ENCODE measurements around the gene AFF4. TPM values are rescaled to one million over a fixed set of nuclear protein-coding genes. Genes with fewer than 3 reads are reported as not detected.

The AFF4 gene
- total RNA-seq, 3 donors from 2014 or later (not counting 1 experiment from before 2014, with no cell fraction given), result 87.5 to 98.1 (median 90.8) TPM

DNA sequence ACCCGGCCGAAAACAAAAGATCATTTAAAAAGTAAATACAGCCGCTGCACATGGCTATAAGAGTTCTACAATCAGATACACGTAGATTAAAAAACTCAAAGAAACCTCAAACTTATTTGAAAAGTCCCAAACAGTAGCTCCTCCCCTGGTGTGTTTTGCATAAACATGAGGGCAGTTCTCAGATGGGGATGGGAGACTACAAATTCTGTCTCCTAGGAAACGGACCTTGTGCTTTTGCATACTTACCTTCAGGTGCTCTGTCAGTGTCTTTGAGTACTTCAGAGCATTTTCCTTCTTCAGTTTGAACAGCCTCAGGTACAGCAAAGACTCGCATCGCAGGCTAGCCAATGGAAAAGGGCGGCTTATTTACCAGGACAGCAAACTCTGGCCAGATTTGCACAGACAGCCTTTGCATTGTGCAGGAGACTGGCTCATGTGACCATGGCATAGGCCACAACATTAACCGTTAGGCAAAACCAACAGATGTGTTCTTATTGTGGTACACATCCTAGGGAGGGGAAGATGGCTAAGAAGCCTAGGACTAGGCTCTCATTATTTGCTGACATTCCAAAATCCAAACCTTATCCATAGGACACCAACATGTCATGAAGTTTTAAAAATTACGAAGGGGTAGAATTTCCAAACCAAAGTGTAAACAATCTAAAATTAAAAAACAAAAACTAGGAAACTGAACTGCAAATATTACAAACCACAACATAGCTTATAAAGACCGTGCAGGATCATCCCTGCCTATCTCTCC lies 77.2 kb downstream of the AFF4 start:
- ATAC-seq, result no peak
- peaks cover 22% of the 10 kb centered on the region for H3K36me3 Mint-ChIP-seq
- TF ChIP-seq CTCF (IDR thresholded peaks at IDR 0.05), result no peak

GRCh38 chr5:132884548-132884947 lies 78.9 kb downstream of the AFF4 start:
- H3K4me1 ChIP-seq (ENCODE audit: control insufficient read depth, insufficient read depth, low read length), result no peaks in the 10 kb centered on the region
- ATAC-seq (no peak), DNase-seq (no peak)
- no peaks in the 10 kb centered on the region for H3K27me3 Mint-ChIP-seq (ENCODE audit: low read depth in 2 of 2)
- intact Hi-C loops (cut with micrococcal nuclease), result no loop called here
- no peaks in the 10 kb centered on the region for H3K27me3 ChIP-seq (ENCODE audit: control insufficient read depth, insufficient read depth, low read length)
- no peak overlapping the region for H3K27ac Mint-ChIP-seq
- 100% methylated on average over 1 of the region's 2 CpGs for WGBS (ENCODE audit: insufficient coverage)
- H3K4me3 ChIP-seq (ENCODE audit: low read length), result no peak overlapping the region
- peaks cover 22% of the 10 kb centered on the region for H3K36me3 Mint-ChIP-seq
- TF ChIP-seq CTCF (IDR thresholded peaks at IDR 0.05), result no peak
- H3K9me3 Mint-ChIP-seq, result no peaks in the 10 kb centered on the region
- no peak overlapping the region for H3K4me3 Mint-ChIP-seq
- peaks cover 0 to 5% of the 10 kb centered on the region in 2 donors for H3K4me1 Mint-ChIP-seq
- H3K9me3 ChIP-seq (ENCODE audit: control insufficient read depth, insufficient read depth, low read length), result no peaks in the 10 kb centered on the region
- H3K27ac ChIP-seq (ENCODE audit: low read length), result no peak overlapping the region
- peaks cover 73% of the 10 kb centered on the region for H3K36me3 ChIP-seq (ENCODE audit: control insufficient read depth, insufficient read depth, low read length)

More for the DNA sequence above, 77.2 kb downstream of the AFF4 start:
- Histone ChIP-seq H3K4me1 (ENCODE audit: control insufficient read depth, insufficient read depth, low read length) (no peaks in the 10 kb centered on the region), H3K27ac (ENCODE audit: low read length) (no peak overlapping the region), H3K27me3 (ENCODE audit: control insufficient read depth, insufficient read depth, low read length) (no peaks in the 10 kb centered on the region), H3K9me3 (ENCODE audit: control insufficient read depth, insufficient read depth, low read length) (no peaks in the 10 kb centered on the region), H3K4me3 (ENCODE audit: low read length) (no peak overlapping the region), H3K36me3 (ENCODE audit: control insufficient read depth, insufficient read depth, low read length) (peaks cover 66% of the 10 kb centered on the region)
- H3K4me3 Mint-ChIP-seq, result no peak overlapping the region
- H3K27me3 Mint-ChIP-seq (ENCODE audit: low read depth in 2 of 2), result no peaks in the 10 kb centered on the region
- 94% methylated on average over 11 of the region's 11 CpGs for WGBS (ENCODE audit: insufficient coverage)
- no peak for DNase-seq
- peaks cover 0 to 5% of the 10 kb centered on the region in 2 donors for H3K4me1 Mint-ChIP-seq
- intact Hi-C loops (cut with micrococcal nuclease), result no loop called here
- peak overlapping the region in 1 of 2 donors; percentile 35 for H3K27ac Mint-ChIP-seq
- no peaks in the 10 kb centered on the region for H3K9me3 Mint-ChIP-seq

GRCh38 chr5:132883261-132883834 lies 80.1 kb downstream of the AFF4 start:
- Mint-ChIP-seq H3K4me1 (peaks cover 0 to 5% of the 10 kb centered on the region in 2 donors), H3K27ac (peak overlapping the region; percentile 43 to 70), H3K9me3 (no peaks in the 10 kb centered on the region), H3K36me3 (peaks cover 22% of the 10 kb centered on the region), H3K4me3 (no peak overlapping the region), H3K27me3 (ENCODE audit: low read depth in 2 of 2) (no peaks in the 10 kb centered on the region)
- WGBS (ENCODE audit: insufficient coverage), result 44% methylated on average over 2 of the region's 2 CpGs
- H3K4me1 ChIP-seq (ENCODE audit: control insufficient read depth, insufficient read depth, low read length), result no peaks in the 10 kb centered on the region
- peak in 1 of 2 donors; percentile 68 for DNase-seq
- ATAC-seq, result peak; percentile 73 to 74 (median 73)
- no peaks in the 10 kb centered on the region for H3K27me3 ChIP-seq (ENCODE audit: control insufficient read depth, insufficient read depth, low read length)
- peaks cover 69% of the 10 kb centered on the region for H3K36me3 ChIP-seq (ENCODE audit: control insufficient read depth, insufficient read depth, low read length)
- intact Hi-C loops (cut with micrococcal nuclease), result loop anchor here (1.0 kb wide), 2 partner anchors 53 to 498 kb away; partner anchors contain the start of gene SHROOM1
- H3K9me3 ChIP-seq (ENCODE audit: control insufficient read depth, insufficient read depth, low read length), result no peaks in the 10 kb centered on the region
- no peak overlapping the region for H3K4me3 ChIP-seq (ENCODE audit: low read length)
- H3K27ac ChIP-seq (ENCODE audit: low read length), result no peak overlapping the region
- TF ChIP-seq CTCF (IDR thresholded peaks at IDR 0.05), result peak; percentile 44
